Ascending aorta (tissue), 2 donors: Measurements from ENCODE around the gene CYP24A1. TPM values are rescaled to one million over a fixed set of nuclear protein-coding genes. Genes with fewer than 3 reads are reported as not detected.

Experiments
- DNase-seq, 2 donors: peaks; one replicate each; pipeline ENCODE4 v3.0.0-alpha.2; 2019; ENCODE audit warnings: low spot score in 2 of 2
- H3K27ac ChIP-seq, 2 donors: fragments of 200-600 bp; sonication (generic); one replicate each; pipeline ENCODE4 v1.5.1; 2016 to 2017; ENCODE audit warnings: mild to moderate bottlenecking in 1 of 2
- H3K27me3 ChIP-seq: fragments of 200-600 bp; sonication (generic); one replicate; pipeline ENCODE4 v1.5.1; 2017
- H3K36me3 ChIP-seq, 2 donors: fragments of 200-600 bp; sonication (generic); one replicate each; pipeline ENCODE4 v1.5.1; 2016
- H3K4me1 ChIP-seq, 2 donors: fragments of 200-600 bp; sonication (generic); one replicate each; pipeline ENCODE4 v1.5.1; 2016 to 2017; ENCODE audit warnings: mild to moderate bottlenecking in 1 of 2
- H3K4me3 ChIP-seq, 2 donors: fragments of 200-600 bp; sonication (generic); one replicate each; pipeline ENCODE4 v1.5.1; 2016 to 2017; ENCODE audit warnings: mild to moderate bottlenecking in 1 of 2
- H3K9me3 ChIP-seq, 2 donors: fragments of 200-600 bp; sonication (generic); one replicate each; pipeline ENCODE4 v1.5.1; 2016
- CTCF ChIP-seq, 3 experiments: fragments of 200-600 bp in 2 of 3; fragments of 450-650 bp in 1 of 3; sonication (generic) in 2 of 3; IDR thresholded peaks; one replicate each; pipeline ENCODE4 v1.5.1; 2016 to 2019; ENCODE audit warnings: antibody characterized with exemption in 3 of 3, mild to moderate bottlenecking in 1 of 3, moderate library complexity in 1 of 3
- intact Hi-C: fragments of 100-400 bp; cut with DNase I; formaldehyde crosslinking; loops from one replicate; pipeline ENCODE4 v1.15.1; 2023
- total RNA-seq: library from RNA; depleted of rRNA; stranded (reverse); fragments of >200 nt; gene quantifications from one replicate; pipeline ENCODE4 v1.1.0, GENCODE V29; 2016

The CYP24A1 gene
- total RNA-seq, 1 donor from 2014 or later = not detected

- Histone ChIP-seq H3K36me3 (no peaks in the 10 kb centered on the region), H3K9me3 (no peaks in the 10 kb centered on the region), H3K4me1 (no peaks in the 10 kb centered on the region), H3K27ac (no peak overlapping the region), H3K4me3 (no peak overlapping the region), H3K27me3 (no peaks in the 10 kb centered on the region)
- intact Hi-C loops = no loop called here
- TF ChIP-seq CTCF (IDR thresholded peaks at IDR 0.05) = no peak
- DNase-seq = no peak
These were observed 50.9 kb downstream of the CYP24A1 start for GRCh38 chr20:54122681-54123586.

- no peak for TF ChIP-seq CTCF (IDR thresholded peaks at IDR 0.05)
- Histone ChIP-seq H3K4me3 (no peak overlapping the region), H3K9me3 (no peaks in the 10 kb centered on the region), H3K36me3 (no peaks in the 10 kb centered on the region), H3K27ac (no peak overlapping the region), H3K27me3 (no peaks in the 10 kb centered on the region), H3K4me1 (no peaks in the 10 kb centered on the region)
- no peak for DNase-seq
- intact Hi-C loops = no loop called here
These were observed 51.6 kb downstream of the CYP24A1 start for GRCh38 chr20:54122189-54122588.

- no peaks in the 10 kb centered on the region for H3K4me1 ChIP-seq
- H3K27ac ChIP-seq = no peak overlapping the region
- TF ChIP-seq CTCF (IDR thresholded peaks at IDR 0.05) = no peak
- intact Hi-C loops = no loop called here
- no peak for DNase-seq
- H3K4me3 ChIP-seq = no peak overlapping the region
- no peaks in the 10 kb centered on the region for H3K27me3 ChIP-seq
- no peaks in the 10 kb centered on the region for H3K9me3 ChIP-seq
- no peaks in the 10 kb centered on the region for H3K36me3 ChIP-seq
These were observed 54.0 kb downstream of the CYP24A1 start for GRCh38 chr20:54119744-54120143.

GRCh38 chr20:54118220-54119001 lies 55.4 kb downstream of the CYP24A1 start:
- H3K36me3 ChIP-seq = no peaks in the 10 kb centered on the region
- no peaks in the 10 kb centered on the region for H3K4me1 ChIP-seq
- TF ChIP-seq CTCF (IDR thresholded peaks at IDR 0.05) = no peak
- H3K27me3 ChIP-seq = no peaks in the 10 kb centered on the region
- no peaks in the 10 kb centered on the region for H3K9me3 ChIP-seq
- H3K4me3 ChIP-seq = no peak overlapping the region
- H3K27ac ChIP-seq = no peak overlapping the region
- no peak for DNase-seq
- intact Hi-C loops = no loop called here

GRCh38 chr20:54116550-54117235 lies 57.1 kb downstream of the CYP24A1 start:
- Histone ChIP-seq H3K27me3 (no peaks in the 10 kb centered on the region), H3K27ac (no peak overlapping the region), H3K4me1 (no peaks in the 10 kb centered on the region), H3K4me3 (no peak overlapping the region), H3K9me3 (no peaks in the 10 kb centered on the region), H3K36me3 (no peaks in the 10 kb centered on the region)
- TF ChIP-seq CTCF (IDR thresholded peaks at IDR 0.05) = no peak
- intact Hi-C loops = no loop called here
- no peak for DNase-seq
